NCI-H1048 (cell line): ENCODE data around the gene LIN9.
A peak's percentile ranks its signal among the peaks of the same experiment; 100 is the strongest.
"Not testable (repeated sequence)": the region's sequence is repeated elsewhere in the genome, so short reads cannot be mapped to it uniquely, and the experiment has no call there.

Experiments
- DNase-seq: peaks from one replicate; lab custom pipeline; 2025; lab: John Stamatoyannopoulos, UW

LIN9 gene

DNA sequence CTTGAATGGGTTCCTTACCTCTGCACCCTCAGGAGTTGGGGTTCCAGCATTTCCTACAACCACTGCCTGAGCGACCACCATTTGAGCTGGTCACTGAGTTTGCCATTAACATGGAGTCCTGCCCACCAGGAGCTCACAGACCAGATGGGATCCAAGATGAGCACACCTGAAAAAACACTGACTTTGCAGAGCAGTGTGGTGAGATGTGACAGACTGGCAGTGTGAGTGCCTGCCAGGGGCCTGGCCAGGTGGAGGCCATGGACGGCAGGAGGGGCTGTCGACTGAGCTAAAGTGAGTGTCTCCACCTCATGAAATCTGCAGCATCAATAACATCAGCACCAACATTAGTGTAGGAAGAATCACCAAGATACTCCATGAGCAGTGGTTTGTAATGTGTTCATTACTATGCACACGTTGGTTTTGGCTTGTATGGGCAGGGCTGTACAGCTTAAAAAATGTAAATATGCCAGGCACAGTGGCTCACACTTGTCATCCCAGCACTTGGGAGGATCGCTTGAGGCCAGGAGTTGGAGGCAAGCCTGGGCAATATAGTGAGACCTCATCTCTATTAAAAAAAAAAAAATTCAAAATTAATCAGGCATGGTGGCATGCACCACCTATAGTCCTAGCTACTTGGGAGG, 97.7 kb downstream of the LIN9 start:
- DNase-seq, result no peak

- DNase-seq, result no peak
Observed at GRCh38 chr1:226210571-226211176, 98.3 kb downstream of the LIN9 start.

- no peak for DNase-seq
Observed at GRCh38 chr1:226209307-226210059, 99.5 kb downstream of the LIN9 start.

DNA sequence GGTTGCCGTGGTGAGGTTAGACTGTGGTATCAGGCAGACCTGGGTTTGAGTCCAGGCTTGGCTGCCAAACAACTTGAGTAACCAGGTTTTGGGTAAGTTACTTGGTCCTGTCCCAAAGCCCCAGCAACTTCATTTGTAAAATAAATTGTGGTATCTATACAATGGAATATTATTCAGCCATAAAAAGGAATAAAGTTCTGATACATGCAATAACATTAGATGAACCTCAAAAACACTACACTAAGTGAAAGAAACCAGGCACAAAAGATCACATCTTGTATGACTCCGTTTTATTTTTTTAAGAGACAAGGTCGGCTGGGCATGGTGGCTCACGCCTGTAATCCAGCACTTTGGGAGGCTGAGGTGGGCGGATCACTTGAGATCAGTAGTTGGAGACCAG, 101.9 kb downstream of the LIN9 start:
- DNase-seq, result no peak

GRCh38 chr1:226204198-226204597, 104.8 kb downstream of the LIN9 start:
- no peak for DNase-seq

DNA sequence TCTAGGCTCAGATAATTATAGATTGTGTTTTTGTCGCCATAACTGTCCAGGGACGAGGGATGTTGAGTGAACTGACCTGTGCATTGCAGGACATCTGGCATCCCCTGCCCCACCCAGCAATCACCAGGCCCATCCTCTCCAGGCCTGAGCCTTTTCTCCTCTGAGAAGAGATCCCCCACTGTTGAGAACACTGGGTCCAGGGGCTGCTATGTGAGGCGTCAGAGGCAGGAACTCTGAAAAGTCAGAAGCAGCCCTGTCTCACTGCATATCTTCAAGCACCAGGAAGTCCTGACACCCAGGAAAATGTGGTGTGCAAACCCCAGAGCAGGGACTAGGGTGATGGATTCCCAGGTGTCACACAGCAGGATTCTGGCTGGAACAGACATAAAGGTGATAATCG, 105.3 kb downstream of the LIN9 start:
- DNase-seq, result no peak

DNA sequence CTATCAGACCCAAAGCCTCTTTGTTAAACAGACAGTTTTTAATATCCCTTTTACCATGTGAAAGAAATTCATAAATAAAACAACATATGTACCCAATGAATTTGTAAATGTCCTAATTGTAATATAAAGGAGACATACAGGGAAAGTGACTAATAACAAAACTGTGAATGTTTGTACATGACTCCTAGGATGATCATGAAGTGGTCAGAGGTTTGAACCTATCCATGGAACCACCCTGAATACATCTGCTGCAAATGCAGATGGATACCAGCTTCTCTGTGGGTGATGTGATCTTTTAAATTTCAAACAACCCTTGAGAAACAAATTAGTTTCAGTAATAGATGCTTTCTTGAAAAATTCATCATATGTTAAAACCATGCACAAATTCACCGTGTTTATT, 105.7 kb downstream of the LIN9 start:
- DNase-seq, result no peak

DNA sequence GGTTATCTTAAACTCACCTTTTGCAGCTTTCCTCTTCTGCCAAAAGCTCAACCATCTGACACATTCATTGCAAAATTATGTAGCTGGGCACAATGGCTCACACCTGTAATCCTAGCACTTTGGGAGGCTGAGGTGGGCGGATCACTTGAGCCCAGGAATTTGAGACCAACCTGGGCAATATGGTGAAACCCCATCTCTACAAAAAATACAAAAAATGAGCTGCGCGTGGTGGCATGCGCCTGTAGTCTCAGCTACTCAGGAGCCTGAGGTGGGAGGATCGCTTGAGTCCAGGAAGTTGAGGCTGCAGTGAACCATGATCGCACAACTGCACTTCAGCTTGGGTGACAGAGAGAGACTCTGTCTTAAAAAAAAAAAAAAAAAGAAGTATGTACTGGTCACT, 106.3 kb downstream of the LIN9 start:
- not testable (repeated sequence) for DNase-seq

DNA sequence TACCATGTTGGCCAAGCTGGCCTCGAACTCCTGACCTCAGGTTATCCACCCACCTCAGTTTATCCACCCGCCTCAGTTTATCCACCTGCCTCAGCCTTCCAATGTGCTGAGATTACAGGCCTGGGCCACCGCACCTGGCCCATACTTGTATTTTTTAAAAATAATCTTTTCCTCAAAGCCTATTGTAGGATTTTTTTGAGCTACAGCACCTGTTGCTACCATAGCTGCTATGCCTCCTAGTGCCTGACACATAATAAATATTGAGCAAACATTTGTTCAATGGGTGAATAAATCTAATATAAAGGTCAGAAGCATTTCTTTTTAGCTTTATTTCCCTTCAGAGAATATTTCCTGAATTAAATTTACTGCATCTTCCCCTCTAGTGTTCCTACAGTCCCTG, 106.7 kb downstream of the LIN9 start:
- no peak for DNase-seq

DNA sequence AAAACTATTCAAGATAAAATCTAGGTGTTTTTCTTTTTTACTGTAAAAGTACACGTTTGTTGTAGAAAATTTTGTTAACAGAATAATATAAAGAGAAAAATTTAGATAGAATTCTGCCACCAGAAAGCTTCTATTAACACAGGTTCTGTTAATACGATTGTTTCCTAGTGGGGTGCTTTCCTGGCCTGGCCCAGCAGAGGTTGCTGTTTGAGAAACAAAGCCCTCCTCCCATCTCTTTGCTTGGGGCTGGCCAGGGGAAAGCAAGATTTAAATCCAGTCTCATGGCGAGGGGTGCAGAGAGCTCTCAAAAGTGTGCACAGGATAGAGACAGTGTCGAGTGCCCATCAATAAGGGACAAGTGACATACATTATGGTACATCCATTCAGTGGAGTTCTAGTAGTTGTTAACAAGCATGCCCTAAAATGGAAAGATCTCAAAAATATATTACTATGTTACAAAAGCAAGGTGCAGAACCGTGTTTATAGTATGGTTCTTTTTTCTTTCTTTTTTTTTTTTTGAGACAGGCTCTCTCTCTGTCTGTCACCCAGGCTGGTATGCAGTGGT, 107.9 kb downstream of the LIN9 start:
- DNase-seq, result no peak

DNA sequence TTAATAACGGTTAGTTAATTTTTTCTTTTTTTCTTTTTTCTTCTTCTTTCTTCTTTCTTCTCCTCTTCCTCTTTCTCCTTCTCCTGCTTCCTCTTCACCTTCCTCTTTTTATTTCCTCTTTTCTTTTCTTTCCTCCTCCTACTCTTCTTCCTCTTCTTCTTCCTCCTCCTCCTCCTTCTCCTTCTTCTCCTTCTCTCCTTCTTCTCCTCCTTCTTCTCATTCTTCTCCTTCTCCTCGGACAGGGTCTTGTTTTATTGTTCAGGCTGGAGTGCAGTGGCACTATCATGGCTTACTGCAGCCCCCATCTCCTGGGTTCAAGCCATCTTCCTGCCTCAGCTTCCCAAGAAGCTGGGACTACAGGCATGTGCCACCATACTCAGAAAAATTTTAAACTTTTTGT, 109.0 kb downstream of the LIN9 start:
- no peak for DNase-seq

- DNase-seq, result no peak
Observed at GRCh38 chr1:226195144-226195543, 113.8 kb downstream of the LIN9 start.

- no peak for DNase-seq
Observed at GRCh38 chr1:226187380-226187779, 121.6 kb downstream of the LIN9 start.

GRCh38 chr1:226187019-226187322, 122.0 kb downstream of the LIN9 start:
- no peak for DNase-seq

GRCh38 chr1:226186124-226187018, 122.6 kb downstream of the LIN9 start, which contains the start of gene ACBD3:
TSS of gene ACBD3 (minus strand) at chr1:226186741. CDS start at chr1:226186675, 66 bp downstream.
- DNase-seq, result peak; percentile 81

DNA sequence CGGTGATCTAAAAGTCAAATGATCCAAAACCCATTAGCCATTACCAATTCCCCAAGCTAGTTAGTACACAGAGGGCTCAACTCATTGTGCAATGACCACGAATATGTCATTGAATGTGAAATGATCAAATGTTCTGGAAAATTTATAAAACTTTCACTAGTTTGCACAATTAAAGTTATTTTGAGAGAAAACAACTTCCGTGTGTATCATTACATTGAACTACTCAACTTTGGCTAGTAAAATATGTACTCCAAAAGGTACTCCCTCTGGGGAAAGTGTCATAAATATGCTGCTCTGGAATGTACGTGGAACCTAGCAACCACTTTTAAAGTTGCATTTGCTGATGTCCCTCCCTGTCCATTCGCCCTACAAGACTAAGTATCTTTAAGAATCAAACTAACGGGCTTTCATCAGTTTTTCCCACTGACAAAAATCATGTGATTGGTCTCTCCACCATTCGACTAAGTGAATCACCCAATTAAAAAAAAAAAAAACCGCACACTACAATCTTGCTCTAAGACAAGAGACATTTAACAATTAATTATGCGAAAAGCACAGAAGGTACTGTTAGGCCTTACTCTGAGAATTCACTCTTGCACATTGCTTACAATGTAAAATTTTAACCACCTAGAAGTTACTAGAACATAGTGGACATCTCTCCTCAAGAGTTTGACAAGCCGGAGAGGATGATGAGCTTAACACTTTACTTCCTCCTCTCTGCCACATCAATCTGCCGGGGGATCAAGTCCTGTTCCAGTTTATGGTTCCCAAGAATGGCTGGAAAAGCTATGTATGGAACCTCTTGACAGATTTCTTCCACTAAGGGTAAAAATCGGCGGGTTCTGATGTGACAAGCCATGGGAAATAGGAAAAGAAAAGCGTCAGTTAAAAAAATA, 123.6 kb downstream of the LIN9 start:
- DNase-seq, result no peak

DNA sequence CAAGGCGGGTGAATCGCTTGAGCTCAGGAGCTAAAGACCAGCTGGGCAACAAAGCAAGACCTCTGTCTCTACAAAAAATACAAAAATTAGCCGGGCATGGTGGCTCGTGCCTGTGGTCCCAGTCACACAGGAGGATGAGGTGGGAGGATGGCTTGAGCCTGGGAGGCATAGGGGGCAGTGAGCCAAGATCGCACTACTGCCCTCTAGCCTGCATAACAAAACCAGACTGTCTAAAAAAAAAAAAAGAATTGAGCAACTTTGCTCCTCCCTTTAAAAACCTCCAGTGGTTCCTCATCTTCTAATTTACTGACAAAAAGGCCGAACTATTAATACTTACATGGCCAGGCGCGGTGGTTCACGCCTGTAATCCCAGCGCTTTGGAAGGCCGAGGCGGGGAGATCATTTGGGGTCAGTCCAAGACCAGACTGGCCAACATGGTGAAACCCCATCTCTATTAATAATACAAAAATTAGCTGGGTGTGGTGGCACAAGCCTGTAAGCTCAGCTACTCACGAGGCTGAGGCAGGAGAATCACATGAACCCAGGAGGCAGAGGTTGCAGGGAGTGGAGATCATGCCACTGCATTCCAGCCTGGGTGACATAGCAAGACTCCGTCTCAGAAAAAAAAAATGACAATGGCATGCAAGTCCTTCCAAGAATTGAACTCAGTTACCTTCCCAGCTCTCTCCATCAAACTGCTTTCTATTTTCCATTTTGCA, 126.8 kb downstream of the LIN9 start:
- DNase-seq, result no peak
